ENCODE data around the gene PTGS1.
"Not testable (repeated sequence)": the region's sequence is repeated elsewhere in the genome, so short reads cannot be mapped to it uniquely, and the experiment has no call there.

Gene PTGS1

DNA sequence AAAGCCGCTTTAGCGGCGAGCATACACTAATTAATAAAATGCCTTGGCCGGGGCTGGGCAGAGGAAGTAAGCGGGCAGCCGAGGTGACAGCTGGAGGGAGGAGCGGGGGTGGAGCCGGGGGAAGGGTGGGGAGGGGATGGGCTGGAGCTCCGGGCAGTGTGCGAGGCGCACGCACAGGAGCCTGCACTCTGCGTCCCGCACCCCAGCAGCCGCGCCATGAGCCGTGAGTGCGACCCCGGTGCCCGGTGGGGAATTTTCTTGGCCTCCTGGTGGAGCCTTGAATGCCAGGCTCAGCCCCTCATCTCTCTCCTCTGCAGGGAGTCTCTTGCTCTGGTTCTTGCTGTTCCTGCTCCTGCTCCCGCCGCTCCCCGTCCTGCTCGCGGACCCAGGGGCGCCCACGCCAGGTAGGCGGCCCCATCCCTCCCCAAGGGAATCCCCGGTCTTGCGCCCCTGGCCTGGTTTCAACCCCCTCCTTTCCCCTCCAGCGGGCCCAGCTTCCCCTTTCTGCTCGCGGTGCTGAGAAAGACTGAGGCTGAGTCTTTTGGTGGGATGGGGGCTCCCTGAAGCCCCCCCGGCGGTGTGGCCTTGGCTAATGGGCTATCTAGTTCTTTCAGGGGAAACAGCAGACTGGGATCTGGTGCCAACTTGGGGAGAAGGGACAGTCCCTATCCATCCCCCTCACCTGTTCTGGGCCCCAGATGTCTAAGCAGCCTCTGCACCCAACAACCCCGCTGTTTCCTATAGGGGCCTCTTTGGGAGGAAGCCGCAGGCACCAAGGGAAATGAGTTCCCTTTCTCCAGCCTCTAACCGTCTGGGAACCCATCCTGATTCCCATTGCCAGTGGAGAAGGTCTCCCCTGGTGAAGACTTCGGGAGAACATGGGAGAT is at the start of gene PTGS1:
TSS of gene PTGS1 (plus strand) at position 156 of the 887 bp plus-strand sequence. CDS start at position 217, 61 bp downstream.
- DNase-seq = peak; percentile 76 to 88 (median 78)

DNA sequence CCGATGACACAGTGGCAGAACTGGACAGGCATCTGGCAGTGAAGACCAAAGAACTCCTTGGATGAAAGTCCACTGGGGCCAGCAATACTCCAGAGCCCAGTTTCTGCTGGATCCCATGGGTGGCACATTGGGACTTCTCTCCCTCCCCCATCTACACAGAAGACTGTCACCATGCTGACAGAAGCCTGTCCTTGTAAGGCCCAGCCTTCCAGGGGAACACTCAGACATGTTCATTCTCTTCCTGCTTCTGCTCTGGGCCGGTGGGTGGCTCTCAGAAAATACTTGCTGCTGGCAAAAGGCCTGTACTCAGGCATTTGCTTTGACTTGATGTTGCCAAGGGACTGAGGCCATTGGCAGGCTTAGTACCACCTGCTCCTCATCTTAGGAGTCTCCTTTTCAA is 48.3 kb upstream of the PTGS1 start:
- DNase-seq = no peak

DNA sequence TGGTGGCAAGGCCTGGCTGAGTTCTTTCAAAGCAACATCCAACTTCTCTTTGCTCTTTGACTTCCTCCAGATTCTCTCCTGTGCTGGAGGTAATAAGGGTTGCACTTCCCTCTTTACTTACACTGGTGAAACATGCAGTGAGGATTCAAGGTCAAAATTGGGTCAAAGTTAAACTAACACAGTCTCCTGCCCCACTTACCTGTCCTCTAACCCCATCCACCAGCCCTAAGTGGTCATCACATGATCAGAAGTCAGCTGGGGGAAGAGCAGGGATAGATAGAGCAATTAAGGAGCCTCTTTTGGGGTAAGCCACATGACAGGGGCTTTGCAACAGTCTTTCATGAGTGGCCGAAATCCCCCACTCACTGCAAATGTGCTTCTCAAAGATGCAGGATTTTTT is 46.2 kb upstream of the PTGS1 start:
- not testable (repeated sequence) for DNase-seq

DNA sequence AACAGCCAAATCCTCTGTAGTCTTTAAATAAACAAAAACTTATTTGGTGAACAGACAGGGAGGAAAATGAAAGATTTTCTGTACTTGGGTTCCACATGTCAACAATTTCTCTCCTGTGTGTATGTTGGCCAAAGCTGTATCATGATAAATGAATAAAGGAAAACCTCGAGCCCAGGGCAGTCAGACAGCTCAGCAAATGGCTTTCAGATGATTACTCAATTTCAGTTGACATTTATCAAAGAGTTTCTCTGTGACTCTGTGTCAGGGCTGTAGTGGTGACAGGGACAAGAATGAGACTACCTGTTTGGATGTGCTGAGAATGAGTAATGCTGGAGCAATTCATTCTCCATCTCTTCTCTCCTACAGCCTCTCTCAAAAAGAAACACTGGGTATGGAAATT is 45.7 kb upstream of the PTGS1 start:
- DNase-seq = no peak

DNA sequence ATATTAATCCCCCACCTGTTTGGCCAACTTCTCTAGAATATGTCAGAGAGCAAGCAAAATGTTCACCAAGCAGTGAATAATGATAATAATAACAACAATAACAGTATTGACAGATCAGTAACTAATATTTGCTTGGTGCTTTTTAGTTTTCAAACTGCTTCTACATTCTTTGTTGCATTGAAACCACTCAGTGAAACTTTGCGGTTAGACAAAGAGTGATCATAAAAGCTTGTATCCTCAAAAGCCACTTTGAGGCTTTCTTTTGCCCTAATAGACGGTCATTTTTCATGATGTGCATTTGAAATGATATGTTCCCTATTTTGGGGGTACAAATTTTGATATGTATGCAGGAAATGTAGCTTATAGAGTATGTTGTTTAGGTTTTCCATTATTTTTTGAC is 43.6 kb upstream of the PTGS1 start:
- no peak for DNase-seq

DNA sequence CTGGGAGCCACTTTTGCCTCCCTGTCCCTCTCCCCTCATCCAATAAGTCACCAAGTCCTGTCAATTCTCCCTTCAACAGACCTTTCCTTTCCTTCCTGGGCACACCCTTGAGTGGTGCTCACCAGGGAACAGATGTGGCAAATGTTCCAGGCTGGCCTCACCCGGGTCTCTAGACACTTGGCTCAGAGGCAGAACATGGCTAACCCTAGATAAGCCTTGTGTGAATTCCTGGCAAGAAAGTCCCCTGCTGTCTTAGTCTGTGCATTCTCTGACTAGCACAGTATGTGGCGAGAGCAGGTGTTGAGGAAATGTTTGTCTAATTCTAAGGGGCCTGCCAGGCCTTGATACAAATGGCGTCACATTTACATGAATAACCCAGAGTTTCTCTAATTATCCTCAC is 41.2 kb upstream of the PTGS1 start:
- DNase-seq = no peak

DNA sequence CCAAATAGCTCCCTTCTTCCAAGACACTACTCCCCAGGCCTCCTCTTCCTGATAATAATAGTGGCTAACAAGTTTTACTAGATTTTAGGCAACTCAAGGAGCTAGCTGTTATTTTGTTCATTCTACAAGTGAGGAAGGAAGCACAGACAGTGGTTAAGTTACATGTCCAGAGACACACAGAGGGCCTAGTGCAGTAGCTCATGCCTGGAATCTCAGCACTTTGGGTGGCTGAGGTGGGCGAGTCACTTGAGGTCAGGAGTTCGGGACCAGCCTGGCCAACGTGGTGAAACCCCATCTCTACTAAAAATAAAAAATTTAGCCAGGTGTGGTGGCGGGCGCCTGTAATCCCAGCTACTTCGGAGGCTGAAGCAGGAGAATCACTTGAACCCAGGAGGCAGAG is 40.4 kb upstream of the PTGS1 start:
- DNase-seq = not testable (repeated sequence)

DNA sequence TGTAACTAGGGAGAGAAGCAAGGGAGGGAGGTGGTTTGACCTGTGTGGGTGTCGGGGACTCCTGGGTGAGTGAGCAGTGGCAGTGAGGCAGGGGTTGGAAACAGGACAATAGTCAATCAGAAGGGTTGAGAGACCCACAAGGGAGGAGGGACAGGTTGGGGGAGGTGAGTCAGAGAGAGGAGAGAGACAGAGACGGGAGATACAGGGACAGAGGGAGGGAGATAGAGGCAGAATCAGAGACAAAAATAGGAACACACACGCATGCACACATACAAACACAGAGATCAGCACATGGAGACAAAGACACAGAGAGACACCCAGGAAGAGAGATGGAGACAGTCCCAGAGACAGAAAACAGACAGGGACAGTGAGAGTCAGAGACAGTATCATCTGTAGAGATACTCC is 39.3 kb upstream of the PTGS1 start:
- DNase-seq = no peak

DNA sequence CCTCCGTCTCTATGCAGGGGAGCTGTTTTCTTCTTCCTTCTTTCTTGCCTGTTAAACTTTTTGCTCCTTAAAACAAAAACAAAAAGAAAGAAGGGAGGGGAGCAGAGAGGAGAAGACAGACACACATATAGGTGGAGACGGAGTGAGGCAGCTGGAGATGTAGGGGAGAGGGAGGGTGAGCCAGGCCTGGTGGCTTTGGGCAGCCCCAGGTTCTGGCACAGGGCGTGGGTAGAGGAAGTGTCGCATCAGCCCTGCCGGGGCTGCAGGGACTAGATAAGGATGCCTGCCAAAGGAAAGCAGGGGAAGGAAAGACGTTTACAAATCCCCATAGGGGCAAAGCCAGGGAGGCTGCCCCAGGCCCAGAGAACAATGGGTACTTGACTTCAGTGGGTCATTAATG is 38.7 kb upstream of the PTGS1 start:
- DNase-seq = peak in 1 of 3 donors; percentile 37

DNA sequence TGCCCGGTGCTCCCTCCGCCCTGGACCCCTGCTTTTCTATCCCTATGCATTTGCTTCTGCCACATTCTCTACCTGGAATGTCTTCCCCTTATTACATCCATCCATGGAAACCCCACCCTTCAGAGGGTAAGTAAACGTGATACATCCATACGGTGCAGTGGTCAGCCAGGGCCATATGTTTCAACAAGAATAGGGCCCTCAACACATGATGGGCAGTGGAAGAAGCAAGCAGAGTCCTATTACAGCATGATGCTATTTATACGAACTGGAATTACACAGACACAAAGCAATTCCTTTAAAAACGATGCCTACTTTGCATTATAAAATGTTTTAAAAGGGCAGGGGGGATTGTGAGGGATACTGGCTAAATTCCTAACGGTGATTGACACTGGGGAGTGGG is 38.2 kb upstream of the PTGS1 start:
- no peak for DNase-seq

DNA sequence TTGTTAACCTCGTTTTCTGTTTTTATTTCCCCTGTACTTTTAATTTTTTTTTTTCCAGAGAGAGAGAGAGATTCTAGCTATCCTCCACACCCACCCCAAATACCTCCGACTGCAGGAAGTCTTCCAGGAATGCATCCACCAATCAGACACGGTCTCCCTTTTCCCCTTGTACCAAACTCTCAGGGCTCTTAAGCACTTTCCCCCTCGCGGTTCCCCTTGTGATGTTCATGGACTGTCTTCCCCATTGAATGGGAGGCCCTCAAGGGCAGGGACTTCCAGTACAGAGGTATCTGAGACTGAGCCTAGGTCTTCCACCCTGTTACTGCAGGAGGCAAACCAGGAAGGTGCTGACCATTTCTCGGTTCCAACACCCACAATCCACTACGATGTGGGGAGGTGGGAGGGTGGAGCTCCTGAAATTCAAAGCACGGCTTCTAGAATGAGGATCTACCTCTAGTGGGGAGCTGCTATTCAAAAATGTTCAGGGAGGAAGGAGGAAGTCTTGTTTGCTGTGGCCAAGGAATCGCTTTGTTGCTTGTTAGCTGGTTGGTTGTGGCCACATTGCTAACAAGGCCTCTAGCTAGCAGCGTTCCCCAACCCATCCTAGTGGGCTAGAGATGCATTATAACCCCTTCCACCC is 37.5 kb upstream of the PTGS1 start:
- peak in 1 of 3 donors; percentile 7 for DNase-seq

DNA sequence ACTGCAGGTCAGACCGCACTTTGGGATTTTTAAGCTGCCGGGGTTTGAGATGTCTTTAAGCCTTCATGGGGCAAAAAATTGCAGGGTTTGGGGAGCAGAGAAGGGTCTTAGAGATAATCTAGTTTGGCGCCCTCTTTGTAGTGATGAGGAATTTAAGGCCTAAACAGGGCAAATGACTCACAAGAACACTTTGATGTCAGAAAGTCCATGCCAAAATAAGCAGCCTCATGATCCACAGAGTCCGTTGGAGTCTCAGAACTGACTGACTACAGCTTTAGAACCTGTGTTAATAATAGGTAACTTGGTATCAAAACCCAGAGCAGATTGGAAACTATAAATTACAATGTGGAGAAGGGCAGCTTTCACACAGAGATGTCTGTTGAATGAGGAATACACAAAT is 35.9 kb upstream of the PTGS1 start:
- DNase-seq = no peak

DNA sequence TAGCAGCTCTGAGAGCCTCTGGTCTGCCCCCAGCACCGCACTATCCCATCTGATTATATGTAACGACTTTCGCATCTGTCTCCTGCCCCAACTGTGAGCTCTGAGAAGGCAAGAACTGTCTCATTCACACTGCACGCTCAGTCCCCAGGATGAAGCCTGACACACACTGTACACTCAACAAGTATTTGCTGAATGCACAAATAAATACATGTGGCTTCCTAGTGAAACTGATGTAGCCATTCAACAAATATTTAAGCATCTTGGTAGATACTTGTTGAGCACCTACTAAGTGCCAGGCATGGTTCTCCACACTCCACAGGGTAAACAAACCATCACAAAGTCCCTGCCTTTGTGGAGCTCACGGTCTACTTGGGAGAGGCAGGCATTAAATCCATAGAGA is 34.6 kb upstream of the PTGS1 start:
- DNase-seq = no peak

DNA sequence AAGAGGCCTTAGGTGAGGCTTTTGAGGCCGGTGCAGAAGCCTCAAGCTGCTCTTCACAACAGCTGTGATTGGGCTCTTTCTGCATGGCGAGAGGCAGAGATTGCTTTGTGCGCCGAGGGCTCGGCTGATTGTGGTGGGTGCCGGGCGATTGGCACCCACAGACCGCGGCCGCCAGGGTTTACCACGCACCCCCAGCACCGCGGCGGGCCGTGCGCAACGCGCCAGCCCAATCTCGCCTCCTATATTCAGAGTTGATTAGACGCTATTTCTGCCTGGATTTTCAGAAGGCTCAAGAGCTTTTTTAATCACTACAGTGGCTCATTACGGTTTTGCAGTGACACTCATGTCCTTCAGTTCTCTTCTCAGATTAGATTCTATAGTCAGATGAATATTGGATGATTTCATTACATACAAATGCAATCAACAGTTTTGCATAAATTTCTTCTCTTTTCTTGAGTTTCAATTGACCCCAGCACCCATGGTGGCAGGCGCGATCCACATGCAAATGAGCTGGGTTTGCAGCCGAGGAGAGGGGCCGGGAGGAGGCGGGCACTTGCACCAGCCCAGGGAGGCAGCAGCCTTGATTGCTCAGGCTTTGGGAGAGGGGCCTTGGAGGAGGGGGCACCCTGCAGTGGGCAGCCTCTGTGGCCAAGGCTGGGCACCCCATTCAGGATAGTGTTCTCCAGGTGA is 33.8 kb upstream of the PTGS1 start:
- no peak for DNase-seq

DNA sequence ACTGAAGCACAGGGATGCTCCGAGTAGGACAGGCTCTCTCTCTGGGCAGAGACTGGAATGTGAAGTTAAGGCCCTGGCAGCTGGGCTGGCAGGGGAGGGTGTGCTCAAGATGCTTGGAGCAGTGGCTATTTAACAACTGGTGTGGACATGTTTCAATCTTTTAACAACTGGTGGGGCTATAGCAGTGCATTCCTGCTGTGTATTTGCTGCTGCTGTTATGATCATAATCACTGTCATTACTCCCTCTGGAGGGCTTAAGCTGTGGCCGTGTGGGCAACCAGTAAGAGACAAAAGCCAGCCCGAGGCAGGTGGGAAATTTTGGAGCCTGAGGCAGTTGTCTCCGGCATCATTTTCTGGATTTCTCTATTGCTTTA is 33.3 kb upstream of the PTGS1 start:
- DNase-seq = no peak

DNA sequence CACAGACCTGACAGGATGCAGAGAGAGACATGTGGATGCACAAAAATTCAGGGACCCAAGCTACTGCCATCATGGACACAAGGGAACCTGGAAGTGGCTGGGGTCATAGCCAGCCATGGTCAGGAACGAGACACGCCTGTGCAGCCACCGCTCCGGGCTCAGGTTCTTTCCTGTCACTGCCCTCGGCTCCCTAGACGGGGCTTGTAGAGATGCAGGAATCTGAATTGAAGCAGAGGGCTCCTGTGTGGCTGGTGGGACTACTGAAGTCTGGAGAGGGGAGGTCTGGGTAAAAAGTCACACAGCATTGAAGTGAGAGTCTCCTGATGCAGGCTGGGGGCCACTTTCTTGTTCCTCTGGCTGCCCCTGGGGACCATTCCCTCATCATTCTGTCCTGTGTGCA is 32.3 kb upstream of the PTGS1 start:
- DNase-seq = no peak

DNA sequence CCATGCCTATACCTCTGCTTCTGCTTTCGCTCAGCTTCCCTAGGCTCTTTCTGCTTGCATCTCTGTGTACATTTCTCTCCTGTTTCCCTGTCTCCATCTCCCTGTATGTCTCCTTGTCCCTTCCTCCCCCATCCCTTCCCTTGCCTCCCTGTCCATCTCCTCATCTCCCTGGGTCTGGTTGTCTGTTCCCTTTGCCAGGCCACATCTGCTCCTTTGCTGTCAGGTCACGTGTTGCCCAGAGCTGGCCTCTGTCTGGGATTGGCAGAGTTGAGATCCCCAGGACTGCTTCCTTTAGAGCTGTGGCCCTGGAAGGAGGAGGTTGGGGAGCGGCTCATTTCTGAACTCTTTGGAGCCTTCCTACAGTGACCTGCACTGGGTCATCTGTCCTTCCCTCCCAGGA is 31.8 kb upstream of the PTGS1 start:
- no peak for DNase-seq

DNA sequence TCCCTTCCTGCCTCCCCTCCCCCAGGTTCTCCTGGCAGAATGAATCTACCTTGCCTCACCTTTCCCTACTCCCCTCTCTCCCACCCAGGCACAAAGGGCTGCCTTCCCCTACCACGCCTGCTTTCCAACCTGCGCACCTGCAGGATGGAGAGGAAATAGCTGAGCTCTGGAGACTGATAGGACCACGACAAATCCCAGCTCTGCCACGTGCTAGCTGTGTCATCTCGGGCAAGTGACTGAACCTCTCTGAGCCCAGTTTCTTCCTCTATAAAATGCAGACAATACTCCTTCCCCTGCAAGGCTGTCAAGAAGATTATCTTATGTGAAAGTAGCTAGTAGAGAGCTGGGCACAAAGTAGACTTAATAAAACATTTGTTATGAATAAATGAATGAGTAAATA is 31.2 kb upstream of the PTGS1 start:
- DNase-seq = no peak

DNA sequence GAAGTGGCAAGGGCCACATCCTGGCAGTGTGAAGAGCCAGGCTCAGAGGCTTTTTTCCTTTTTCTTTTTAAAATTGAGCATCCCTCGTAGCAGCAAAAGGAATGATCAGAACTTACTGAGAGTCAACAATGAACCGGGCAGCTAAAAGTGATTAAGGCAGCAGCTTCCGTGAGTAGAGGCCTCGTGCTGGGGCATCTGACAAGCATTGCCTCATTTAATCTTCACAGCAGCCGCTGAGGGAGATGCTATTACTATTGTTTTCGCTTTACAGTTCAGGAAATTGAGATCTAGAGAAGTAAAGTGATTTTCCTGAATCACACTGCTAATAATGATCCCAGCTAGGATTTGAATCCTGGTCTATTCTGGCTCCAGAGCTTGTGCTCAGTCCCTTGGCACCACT is 30.7 kb upstream of the PTGS1 start:
- no peak for DNase-seq

DNA sequence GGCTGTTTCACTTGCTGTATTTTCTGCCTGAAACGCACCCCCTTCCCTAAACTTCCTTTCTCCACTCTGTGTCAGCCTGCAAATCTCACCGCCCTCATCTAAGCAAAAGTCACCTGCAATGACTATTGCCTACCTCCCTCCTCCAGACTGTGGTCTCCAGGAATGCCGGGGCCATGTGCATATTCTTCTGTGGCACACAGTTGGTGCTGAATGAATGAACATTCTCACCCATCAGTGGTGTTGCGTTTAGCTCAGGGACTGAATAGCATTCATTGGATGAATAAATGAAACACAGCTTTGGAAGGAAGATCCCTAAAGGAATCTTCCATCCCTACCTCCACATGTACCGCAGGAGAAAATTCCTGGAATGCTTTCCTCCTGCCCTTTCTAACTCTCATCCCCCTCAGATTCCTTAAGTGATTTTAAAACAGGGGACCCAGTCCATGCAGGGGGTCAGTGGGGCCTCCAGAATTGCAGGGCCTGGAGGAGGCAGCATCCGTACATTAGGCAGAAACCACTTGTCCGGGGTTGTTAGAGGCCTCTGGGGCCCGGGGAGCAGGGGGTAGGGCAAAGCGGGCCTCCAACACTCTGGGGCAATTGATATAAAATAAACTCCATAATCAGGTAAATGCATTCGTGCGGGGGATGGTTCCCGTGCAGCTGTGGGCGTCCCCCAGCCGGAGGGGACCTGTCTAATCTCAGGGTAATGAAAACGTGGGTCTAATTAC is 28.3 kb upstream of the PTGS1 start:
- no peak for DNase-seq

DNA sequence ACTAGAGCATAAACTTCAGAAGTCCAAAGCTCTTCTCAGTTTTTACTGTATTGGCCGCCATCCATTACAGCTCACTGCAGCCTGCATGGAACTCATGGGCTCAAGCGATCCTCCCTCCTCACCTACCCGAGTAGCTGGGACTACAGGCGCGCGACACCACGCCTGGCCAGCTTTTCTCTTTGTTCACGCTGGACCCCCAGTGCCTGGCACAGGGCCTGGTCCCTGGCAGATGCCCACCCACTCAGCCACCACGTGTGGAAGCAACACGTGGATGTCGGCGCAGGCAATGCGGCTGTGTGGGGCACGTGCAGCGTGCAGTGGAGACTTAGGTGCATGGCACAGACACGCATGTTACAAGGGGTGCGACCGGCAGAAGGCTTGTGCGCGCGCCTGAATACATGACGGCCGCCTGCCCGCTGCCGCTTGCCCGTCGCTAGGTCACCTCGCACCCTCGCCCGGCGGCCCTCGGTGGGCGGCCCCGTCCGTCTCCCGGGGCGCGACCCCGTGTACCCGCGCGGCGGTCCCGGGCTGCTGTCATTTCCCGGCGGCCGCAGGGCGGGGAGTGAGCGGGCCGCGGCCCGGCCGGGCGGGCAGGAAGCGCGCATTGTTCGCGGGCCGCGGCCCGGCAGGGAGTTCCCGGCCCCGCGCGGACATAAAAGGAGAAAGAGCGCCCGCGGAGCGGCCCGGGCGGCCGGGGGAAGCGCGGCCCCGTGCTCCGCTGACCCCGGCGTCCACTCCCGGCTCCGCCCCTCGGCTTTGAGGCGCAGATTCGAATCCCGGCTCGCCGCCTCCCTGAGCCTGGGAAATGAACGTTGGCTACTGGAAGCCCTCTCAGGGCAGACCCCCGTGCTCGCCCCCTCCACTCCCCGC is 24.1 kb upstream of the PTGS1 start:
- peak; percentile 63 to 86 (median 77) for DNase-seq

Data from suppressor macrophage treated with lipopolysaccharide for 1 hour (primary cell).